ENCODE results near the gene NADK. TPM values are rescaled to one million over a fixed set of nuclear protein-coding genes. Genes with fewer than 3 reads are reported as not detected.
A peak's percentile ranks its signal among the peaks of the same experiment; 100 is the strongest.

NADK gene
- total and polyA plus RNA-seq, 2 of the 13 experiments (the other 11 are each of a cell fraction or from before 2014, with no cell fraction given), result 56.6 to 60.1 TPM

DNA sequence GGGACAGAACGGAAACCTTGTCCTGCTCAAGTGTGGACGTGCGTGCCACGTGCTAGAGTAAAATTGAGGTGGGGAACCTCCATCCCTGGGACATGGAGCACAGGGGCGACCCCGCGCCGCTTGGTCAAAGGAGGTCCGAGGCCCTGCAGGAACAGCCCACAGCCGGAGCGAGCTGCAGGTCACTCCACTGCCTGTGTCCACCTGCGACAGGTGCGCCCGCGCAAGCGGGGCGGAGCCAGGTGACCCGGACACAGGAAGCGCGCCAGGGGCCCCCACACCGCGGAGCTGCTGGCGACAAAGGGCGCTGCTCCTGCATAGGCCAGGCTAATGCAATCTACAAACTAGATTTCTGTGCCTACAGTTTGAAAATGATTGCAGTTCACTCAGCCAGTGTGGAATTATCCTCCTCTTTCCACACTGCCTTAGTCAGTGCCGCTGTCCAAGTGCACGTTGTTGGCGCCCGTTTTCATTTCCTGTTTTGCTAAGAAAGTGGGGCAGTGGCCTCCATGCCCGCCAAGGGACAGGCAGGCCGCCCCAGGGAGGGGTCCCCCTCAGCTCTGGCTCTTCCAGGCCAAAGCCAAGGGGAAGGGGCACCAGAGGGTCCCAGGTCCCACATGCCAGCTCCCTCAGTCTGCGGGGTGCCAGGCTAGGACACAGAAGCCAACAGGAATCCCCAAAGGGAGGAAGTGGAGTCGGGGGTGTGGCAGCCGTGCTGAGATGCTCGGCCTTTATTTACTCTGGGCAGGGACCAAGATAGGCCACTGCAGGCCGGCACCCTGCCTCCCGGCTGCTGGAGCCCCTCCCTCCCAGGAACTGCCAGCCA lies 4.3 kb upstream of the NADK start (continued):
- TF ChIP-seq ZNF260 (CRISPR knock-in tag; IDR thresholded peaks at IDR 0.05; ENCODE audit: borderline replicate concordance, low read depth) (no peak), ZNF343 (CRISPR knock-in tag; IDR thresholded peaks at IDR 0.05) (no peak), ZNF552 (CRISPR knock-in tag; IDR thresholded peaks at IDR 0.05; ENCODE audit: borderline replicate concordance) (no peak), TBL1XR1 (IDR thresholded peaks at IDR 0.05; ENCODE audit: borderline replicate concordance, low read length, partially characterized antibody) (no peak), MIER2 (CRISPR knock-in tag; IDR thresholded peaks at IDR 0.05) (no peak; the same call in 1 of the 2 replicates), KMT2A (CRISPR knock-in tag; IDR thresholded peaks at IDR 0.05) (peak; percentile 22; the same call in 1 of the 2 replicates), ZFP1 (CRISPR knock-in tag; IDR thresholded peaks at IDR 0.05) (no peak), NCOR1 (IDR thresholded peaks at IDR 0.05; ENCODE audit: borderline replicate concordance, low read length) (no peak), ZNF468 (CRISPR knock-in tag; IDR thresholded peaks at IDR 0.05) (no peak), RXRA (CRISPR knock-in tag; IDR thresholded peaks at IDR 0.05) (peak; percentile 61), ZMYM2 (CRISPR knock-in tag; IDR thresholded peaks at IDR 0.05) (no peak), PAF1 (CRISPR knock-in tag; IDR thresholded peaks at IDR 0.05) (peak; percentile 85; the same call in 1 of the 2 replicates), ZNF510 (CRISPR knock-in tag; IDR thresholded peaks at IDR 0.05; ENCODE audit: low read depth) (no peak), FOXC1 (CRISPR knock-in tag; IDR thresholded peaks at IDR 0.05; ENCODE audit: borderline replicate concordance) (no peak), SOX13 (IDR thresholded peaks at IDR 0.05) (no peak), SOX13 (CRISPR knock-in tag; conservative IDR thresholded peaks at IDR 0.05 in 1 of 2, IDR thresholded peaks at IDR 0.05 in 1 of 2) (no peak; a peak in 1 of 4 replicates), HNRNPLL (IDR thresholded peaks at IDR 0.05; ENCODE audit: low read depth, low read length, poor library complexity, severe bottlenecking) (peak; percentile 74), ZNF550 (CRISPR knock-in tag; IDR thresholded peaks at IDR 0.05; ENCODE audit: borderline replicate concordance) (no peak), STAG1 (CRISPR knock-in tag; IDR thresholded peaks at IDR 0.05) (no peak)
- TF ChIP-seq, protein P1, sequence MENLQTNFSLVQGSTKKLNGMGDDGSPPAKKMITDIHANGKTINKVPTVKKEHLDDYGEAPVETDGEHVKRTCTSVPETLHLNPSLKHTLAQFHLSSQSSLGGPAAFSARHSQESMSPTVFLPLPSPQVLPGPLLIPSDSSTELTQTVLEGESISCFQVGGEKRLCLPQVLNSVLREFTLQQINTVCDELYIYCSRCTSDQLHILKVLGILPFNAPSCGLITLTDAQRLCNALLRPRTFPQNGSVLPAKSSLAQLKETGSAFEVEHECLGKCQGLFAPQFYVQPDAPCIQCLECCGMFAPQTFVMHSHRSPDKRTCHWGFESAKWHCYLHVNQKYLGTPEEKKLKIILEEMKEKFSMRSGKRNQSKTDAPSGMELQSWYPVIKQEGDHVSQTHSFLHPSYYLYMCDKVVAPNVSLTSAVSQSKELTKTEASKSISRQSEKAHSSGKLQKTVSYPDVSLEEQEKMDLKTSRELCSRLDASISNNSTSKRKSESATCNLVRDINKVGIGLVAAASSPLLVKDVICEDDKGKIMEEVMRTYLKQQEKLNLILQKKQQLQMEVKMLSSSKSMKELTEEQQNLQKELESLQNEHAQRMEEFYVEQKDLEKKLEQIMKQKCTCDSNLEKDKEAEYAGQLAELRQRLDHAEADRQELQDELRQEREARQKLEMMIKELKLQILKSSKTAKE (CRISPR knock-in tag; IDR thresholded peaks at IDR 0.05; ENCODE audit: borderline replicate concordance), result no peak
- TF ChIP-seq, protein P2, sequence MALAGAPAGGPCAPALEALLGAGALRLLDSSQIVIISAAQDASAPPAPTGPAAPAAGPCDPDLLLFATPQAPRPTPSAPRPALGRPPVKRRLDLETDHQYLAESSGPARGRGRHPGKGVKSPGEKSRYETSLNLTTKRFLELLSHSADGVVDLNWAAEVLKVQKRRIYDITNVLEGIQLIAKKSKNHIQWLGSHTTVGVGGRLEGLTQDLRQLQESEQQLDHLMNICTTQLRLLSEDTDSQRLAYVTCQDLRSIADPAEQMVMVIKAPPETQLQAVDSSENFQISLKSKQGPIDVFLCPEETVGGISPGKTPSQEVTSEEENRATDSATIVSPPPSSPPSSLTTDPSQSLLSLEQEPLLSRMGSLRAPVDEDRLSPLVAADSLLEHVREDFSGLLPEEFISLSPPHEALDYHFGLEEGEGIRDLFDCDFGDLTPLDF (CRISPR knock-in tag; IDR thresholded peaks at IDR 0.05), result 0 out of 2 replicates have a peak, but pooled peaks have one; percentile 54
- TF ChIP-seq, protein P3, sequence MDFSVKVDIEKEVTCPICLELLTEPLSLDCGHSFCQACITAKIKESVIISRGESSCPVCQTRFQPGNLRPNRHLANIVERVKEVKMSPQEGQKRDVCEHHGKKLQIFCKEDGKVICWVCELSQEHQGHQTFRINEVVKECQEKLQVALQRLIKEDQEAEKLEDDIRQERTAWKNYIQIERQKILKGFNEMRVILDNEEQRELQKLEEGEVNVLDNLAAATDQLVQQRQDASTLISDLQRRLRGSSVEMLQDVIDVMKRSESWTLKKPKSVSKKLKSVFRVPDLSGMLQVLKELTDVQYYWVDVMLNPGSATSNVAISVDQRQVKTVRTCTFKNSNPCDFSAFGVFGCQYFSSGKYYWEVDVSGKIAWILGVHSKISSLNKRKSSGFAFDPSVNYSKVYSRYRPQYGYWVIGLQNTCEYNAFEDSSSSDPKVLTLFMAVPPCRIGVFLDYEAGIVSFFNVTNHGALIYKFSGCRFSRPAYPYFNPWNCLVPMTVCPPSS (IDR thresholded peaks at IDR 0.05), result no peak
- TF ChIP-seq, protein P4, sequence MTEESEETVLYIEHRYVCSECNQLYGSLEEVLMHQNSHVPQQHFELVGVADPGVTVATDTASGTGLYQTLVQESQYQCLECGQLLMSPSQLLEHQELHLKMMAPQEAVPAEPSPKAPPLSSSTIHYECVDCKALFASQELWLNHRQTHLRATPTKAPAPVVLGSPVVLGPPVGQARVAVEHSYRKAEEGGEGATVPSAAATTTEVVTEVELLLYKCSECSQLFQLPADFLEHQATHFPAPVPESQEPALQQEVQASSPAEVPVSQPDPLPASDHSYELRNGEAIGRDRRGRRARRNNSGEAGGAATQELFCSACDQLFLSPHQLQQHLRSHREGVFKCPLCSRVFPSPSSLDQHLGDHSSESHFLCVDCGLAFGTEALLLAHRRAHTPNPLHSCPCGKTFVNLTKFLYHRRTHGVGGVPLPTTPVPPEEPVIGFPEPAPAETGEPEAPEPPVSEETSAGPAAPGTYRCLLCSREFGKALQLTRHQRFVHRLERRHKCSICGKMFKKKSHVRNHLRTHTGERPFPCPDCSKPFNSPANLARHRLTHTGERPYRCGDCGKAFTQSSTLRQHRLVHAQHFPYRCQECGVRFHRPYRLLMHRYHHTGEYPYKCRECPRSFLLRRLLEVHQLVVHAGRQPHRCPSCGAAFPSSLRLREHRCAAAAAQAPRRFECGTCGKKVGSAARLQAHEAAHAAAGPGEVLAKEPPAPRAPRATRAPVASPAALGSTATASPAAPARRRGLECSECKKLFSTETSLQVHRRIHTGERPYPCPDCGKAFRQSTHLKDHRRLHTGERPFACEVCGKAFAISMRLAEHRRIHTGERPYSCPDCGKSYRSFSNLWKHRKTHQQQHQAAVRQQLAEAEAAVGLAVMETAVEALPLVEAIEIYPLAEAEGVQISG (CRISPR knock-in tag; IDR thresholded peaks at IDR 0.05), result peak; percentile 11; the same call in 1 of the 2 replicates

Data from HepG2 (cell line).